DMS153 (cell line): ENCODE measurements around the gene FER.
"Not testable (repeated sequence)": the region's sequence is repeated elsewhere in the genome, so short reads cannot be mapped to it uniquely, and the experiment has no call there.

ENCODE experiments used
- DNase-seq: peaks from one replicate; lab custom pipeline; 2025; lab: John Stamatoyannopoulos, UW

FER gene

GRCh38 chr5:108957333-108957732, 209.6 kb downstream of the FER start:
- no peak for DNase-seq

GRCh38 chr5:108966910-108967309, 219.2 kb downstream of the FER start:
- DNase-seq, result no peak

GRCh38 chr5:108974594-108974993, 226.9 kb downstream of the FER start:
- no peak for DNase-seq

GRCh38 chr5:108975697-108976096, 228.0 kb downstream of the FER start:
- DNase-seq, result no peak

GRCh38 chr5:108983461-108984092, 235.9 kb downstream of the FER start:
- DNase-seq, result no peak

GRCh38 chr5:108989761-108990392, 242.2 kb downstream of the FER start:
- DNase-seq, result no peak

GRCh38 chr5:108992396-108993085, 244.8 kb downstream of the FER start:
- not testable (repeated sequence) for DNase-seq

- DNase-seq, result not testable (repeated sequence)
Observed at GRCh38 chr5:108993440-108993839, 245.7 kb downstream of the FER start.

GRCh38 chr5:108997720-108998119, 250.0 kb downstream of the FER start:
- no peak for DNase-seq

- no peak for DNase-seq
Observed at GRCh38 chr5:108998216-108998615, 250.5 kb downstream of the FER start.

GRCh38 chr5:109003928-109004327, 256.2 kb downstream of the FER start:
- no peak for DNase-seq

GRCh38 chr5:109005297-109006009, 257.8 kb downstream of the FER start:
- DNase-seq, result no peak

GRCh38 chr5:109006129-109006528, 258.4 kb downstream of the FER start:
- no peak for DNase-seq

- peak; percentile 3 for DNase-seq
Observed at GRCh38 chr5:109016300-109016699, 268.6 kb downstream of the FER start.

- no peak for DNase-seq
Observed at GRCh38 chr5:109022056-109022455, 274.4 kb downstream of the FER start.

GRCh38 chr5:109025729-109026128, 278.0 kb downstream of the FER start:
- DNase-seq, result not testable (repeated sequence)

- DNase-seq, result no peak
Observed at GRCh38 chr5:109027983-109028607, 280.4 kb downstream of the FER start.

GRCh38 chr5:109028608-109029299, 281.1 kb downstream of the FER start:
- no peak for DNase-seq

GRCh38 chr5:109029847-109030246, 282.1 kb downstream of the FER start:
- DNase-seq, result no peak

- no peak for DNase-seq
Observed at GRCh38 chr5:109030360-109031143, 282.9 kb downstream of the FER start.

- DNase-seq, result no peak
Observed at GRCh38 chr5:109034306-109034705, 286.6 kb downstream of the FER start.
